A549 (cell line): ENCODE measurements around the gene VIL1. TPM values are rescaled to one million over a fixed set of nuclear protein-coding genes. Genes with fewer than 3 reads are reported as not detected.

Source experiments
- ATAC-seq, 2 experiments: fragments of 200-7000 bp in 1 of 2; fragments of >200 bp in 1 of 2; cut with Nextera tagmentation in 1 of 2; cut with Tn5 transposase in 1 of 2; 3 replicates each; pipeline versions ENCODE4 v1.8.0 to v1.9.1; 2018 to 2020; ENCODE audit warnings: mild to moderate bottlenecking in 1 of 2, moderate library complexity in 1 of 2
- CTCF ChIA-PET: fragments of 300-600 bp; sonication (Branson Sonifier 250); formaldehyde crosslinking; extraction: SDS; loops from one replicate; lab custom pipeline; 2021; ENCODE audit warnings: antibody characterized with exemption, inconsistent platforms; lab: Yijun Ruan, JAX
- POLR2A ChIA-PET: fragments of 350-600 bp; formaldehyde crosslinking; extraction: SDS; loops from one replicate; lab custom pipeline; 2021; ENCODE audit warnings: antibody characterized with exemption, inconsistent platforms; lab: Yijun Ruan, JAX
- DNase-seq, 2 experiments: peaks; one replicate each; pipeline versions ENCODE4 v3.0.0 to v3.0.0-alpha.2; 2011 to 2016; ENCODE audit warnings: low read depth in 1 of 2, low spot score in 1 of 2
- FAIRE-seq: peaks from 2 replicates; lab custom pipeline; 2011; peaks lifted over from hg19 to GRCh38; lab: Jason Lieb, UNC
- H3K27ac ChIP-seq, 2 experiments: fragments of >200 bp; sonication (Bioruptor Twin); formaldehyde crosslinking; 3 replicates each; pipeline ENCODE4 v1.5.1; 2016 to 2017
- H3K4me1 ChIP-seq: fragments of >200 bp; sonication (Bioruptor Twin); formaldehyde crosslinking; 3 replicates; pipeline ENCODE4 v1.6.1; 2016
- H3K4me2 ChIP-seq: fragments of >200 bp; sonication (Bioruptor Twin); formaldehyde crosslinking; 3 replicates; pipeline ENCODE4 v1.6.1; 2016
- H3K4me3 ChIP-seq: fragments of >200 bp; sonication (Bioruptor Twin); formaldehyde crosslinking; 3 replicates; pipeline ENCODE4 v1.5.1; 2016
- H3K9me3 ChIP-seq: fragments of >200 bp; sonication (Bioruptor Twin); formaldehyde crosslinking; 3 replicates; pipeline ENCODE4 v1.6.1; 2016
- BHLHE40 ChIP-seq: IDR thresholded peaks from 2 replicates; pipeline ENCODE4 v1.6.1; 2012; ENCODE audit warnings: low read depth, low read length, inconsistent platforms
- CEBPB ChIP-seq, 2 experiments: fragments of >200 bp in 1 of 2; sonication (Bioruptor Twin) in 1 of 2; formaldehyde crosslinking in 1 of 2; IDR thresholded peaks; 2 replicates each; pipeline ENCODE4 v1.6.1; 2012 to 2016
- CHD2 ChIP-seq: fragments of 150-350 bp; IDR thresholded peaks from 2 replicates; pipeline ENCODE4 v1.6.1; 2014; ENCODE audit warnings: low read length; ENCODE audit not compliant: partially characterized antibody
- EHF ChIP-seq: fragments of 250-450 bp; sonication (Bioruptor Pico); IDR thresholded peaks from 2 replicates; pipeline ENCODE4 v1.5.0; 2020; ENCODE audit warnings: mild to moderate bottlenecking
- EHMT2 ChIP-seq: fragments of 200-600 bp; sonication (generic); IDR thresholded peaks from 2 replicates; pipeline ENCODE4 v1.6.1; 2016; ENCODE audit warnings: antibody characterized with exemption, low read depth, mild to moderate bottlenecking, moderate library complexity
- ESRRA ChIP-seq: fragments of 150-350 bp; IDR thresholded peaks from 2 replicates; pipeline ENCODE4 v1.6.1; 2014; ENCODE audit warnings: mild to moderate bottlenecking, low read length, borderline replicate concordance
- FOSB ChIP-seq: fragments of 250-450 bp; sonication (Bioruptor Pico); IDR thresholded peaks from 2 replicates; pipeline ENCODE4 v1.5.0; 2020; ENCODE audit warnings: mild to moderate bottlenecking, moderate library complexity
- FOSL2 ChIP-seq, 2 experiments: fragments of 450-650 bp in 1 of 2; fragments of >200 bp in 1 of 2; sonication (Bioruptor Twin) in 1 of 2; formaldehyde crosslinking; IDR thresholded peaks; 2 replicates each; pipeline versions ENCODE4 v1.5.0 to v1.6.1; 2016 to 2020; ENCODE audit warnings: mild to moderate bottlenecking in 1 of 2, moderate library complexity in 1 of 2
- HDAC2 ChIP-seq: fragments of 200-600 bp; sonication (generic); IDR thresholded peaks from 2 replicates; pipeline ENCODE4 v1.6.1; 2016
- HOXB13 ChIP-seq: fragments of 250-450 bp; sonication (Bioruptor Pico); IDR thresholded peaks from 2 replicates; pipeline ENCODE4 v1.5.0; 2020; ENCODE audit warnings: low read depth, mild to moderate bottlenecking, moderate library complexity
- HOXB5 ChIP-seq: fragments of 250-450 bp; sonication (Bioruptor Pico); IDR thresholded peaks from 2 replicates; pipeline ENCODE4 v1.5.0; 2020; ENCODE audit warnings: mild to moderate bottlenecking, moderate library complexity
- NPAS2 ChIP-seq: fragments of 250-450 bp; sonication (Bioruptor Pico); IDR thresholded peaks from 2 replicates; pipeline ENCODE4 v1.8.0; 2022; ENCODE audit warnings: mild to moderate bottlenecking, moderate library complexity, borderline replicate concordance
- NR3C1 ChIP-seq: fragments of >200 bp; sonication (Bioruptor Twin); formaldehyde crosslinking; IDR thresholded peaks from 3 replicates; pipeline ENCODE4 v1.6.1; 2017
- RNF2 ChIP-seq: fragments of 200-600 bp; sonication (generic); IDR thresholded peaks from 2 replicates; pipeline ENCODE4 v1.6.1; 2016; ENCODE audit warnings: low read depth, mild to moderate bottlenecking, antibody characterized with exemption, moderate library complexity, borderline replicate concordance
- TP53 ChIP-seq: fragments of 250-450 bp; sonication (Bioruptor Pico); IDR thresholded peaks from 2 replicates; pipeline ENCODE4 v1.5.0; 2021; ENCODE audit warnings: mild to moderate bottlenecking, moderate library complexity
- ZSCAN20 ChIP-seq: fragments of 250-450 bp; sonication (Bioruptor Pico); IDR thresholded peaks from 2 replicates; pipeline ENCODE4 v1.8.0; 2022; ENCODE audit warnings: mild to moderate bottlenecking, moderate library complexity
- WGBS: methylation state at CpG from one replicate; pipeline ENCODE4 v1.1.6; 2017; ENCODE audit errors: missing lambda C conversion rate; 5-methylcytosine and 5-hydroxymethylcytosine counted together
- polyA plus RNA-seq, 4 experiments: library from polyadenylated mRNA; depleted of rRNA in 3 of 4; stranded (reverse); fragments of >200 nt; fragmentation: RNase III in 1 of 4; extraction: RNeasy Plus Mini Kit Qiagen cat#74134 plus additional on column Dnase treatment in 1 of 4; gene quantifications; 2 replicates in 3 of 4; 3 replicates in 1 of 4; pipeline ENCODE4 v1.2.3, GENCODE V29; 2011 to 2017
- TF ChIP-seq, protein P1 (sequence below): fragments of 450-650 bp; IDR thresholded peaks from 2 replicates; pipeline ENCODE4 v1.6.1; 2014; ENCODE audit warnings: antibody characterized with exemption
- TF ChIP-seq, protein P2 (sequence below): IDR thresholded peaks from 2 replicates; pipeline ENCODE4 v1.6.1; 2012; ENCODE audit warnings: low read depth, borderline replicate concordance
- TF ChIP-seq, protein P3 (sequence below): fragments of >200 bp; sonication (Bioruptor Twin); formaldehyde crosslinking; IDR thresholded peaks from 3 replicates; pipeline ENCODE4 v1.6.1; 2016
- TF ChIP-seq, protein P4 (sequence below): IDR thresholded peaks from 2 replicates; pipeline ENCODE4 v1.6.1; 2012
- TF ChIP-seq, protein P5 (sequence below): fragments of >200 bp; sonication (Bioruptor Twin); formaldehyde crosslinking; IDR thresholded peaks from 2 replicates; pipeline ENCODE4 v1.6.1; 2016
- TF ChIP-seq, protein P6 (sequence below): fragments of 250-450 bp; sonication (Bioruptor Pico); IDR thresholded peaks from 2 replicates; pipeline ENCODE4 v1.5.0; 2020; ENCODE audit warnings: low read depth, mild to moderate bottlenecking, moderate library complexity

VIL1 gene
- polyA plus RNA-seq, 2 of the 4 experiments (the other 2 are of a cell fraction): 1.9 to 2.3 TPM

DNA sequence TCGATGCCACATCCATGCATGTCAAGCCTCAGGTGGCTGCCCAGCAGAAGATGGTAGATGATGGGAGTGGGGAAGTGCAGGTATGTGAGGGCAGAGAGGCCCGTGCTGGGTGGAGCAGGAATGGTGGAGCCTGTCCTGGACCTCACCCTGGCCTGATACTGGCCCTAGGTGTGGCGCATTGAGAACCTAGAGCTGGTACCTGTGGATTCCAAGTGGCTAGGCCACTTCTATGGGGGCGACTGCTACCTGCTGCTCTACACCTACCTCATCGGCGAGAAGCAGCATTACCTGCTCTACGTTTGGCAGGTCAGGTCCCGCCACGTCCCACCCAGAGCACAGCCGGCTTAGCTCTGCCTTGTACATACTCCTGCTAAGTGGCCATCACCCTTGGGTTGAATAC, 13.0 kb downstream of the VIL1 start (continued):
- TF ChIP-seq, protein P1, sequence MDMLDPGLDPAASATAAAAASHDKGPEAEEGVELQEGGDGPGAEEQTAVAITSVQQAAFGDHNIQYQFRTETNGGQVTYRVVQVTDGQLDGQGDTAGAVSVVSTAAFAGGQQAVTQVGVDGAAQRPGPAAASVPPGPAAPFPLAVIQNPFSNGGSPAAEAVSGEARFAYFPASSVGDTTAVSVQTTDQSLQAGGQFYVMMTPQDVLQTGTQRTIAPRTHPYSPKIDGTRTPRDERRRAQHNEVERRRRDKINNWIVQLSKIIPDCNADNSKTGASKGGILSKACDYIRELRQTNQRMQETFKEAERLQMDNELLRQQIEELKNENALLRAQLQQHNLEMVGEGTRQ: no peak
- TF ChIP-seq CHD2 (no peak), CEBPB (IDR thresholded peaks at IDR 0.05) (no peak), NR3C1 (no peak)

DNA sequence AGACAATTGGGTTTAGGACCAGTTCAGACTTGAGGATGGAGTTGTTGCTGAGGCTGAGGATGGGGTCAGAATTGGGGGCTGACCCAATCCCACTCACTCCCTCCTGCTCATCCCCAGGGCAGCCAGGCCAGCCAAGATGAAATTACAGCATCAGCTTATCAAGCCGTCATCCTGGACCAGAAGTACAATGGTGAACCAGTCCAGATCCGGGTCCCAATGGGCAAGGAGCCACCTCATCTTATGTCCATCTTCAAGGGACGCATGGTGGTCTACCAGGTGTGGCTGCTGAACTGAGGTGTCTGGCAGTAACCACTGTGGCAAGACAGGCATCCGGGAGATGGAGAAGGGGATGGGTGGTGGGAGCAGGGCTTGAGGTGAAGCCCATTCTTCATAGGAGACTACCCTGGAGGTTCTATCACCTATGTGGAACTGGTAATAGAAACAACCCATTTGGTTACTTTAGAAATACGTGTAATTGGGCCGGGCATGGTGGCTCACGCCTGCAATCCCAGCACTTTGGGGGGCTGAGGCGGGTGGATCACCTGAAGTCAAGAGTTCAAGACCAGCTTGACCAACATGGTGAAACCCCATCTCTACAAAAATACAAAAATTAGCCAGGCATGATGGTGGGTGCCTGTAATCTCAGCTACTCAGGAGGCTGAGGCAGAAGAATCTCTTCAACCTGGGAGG, 13.9 kb downstream of the VIL1 start:
- WGBS: 93% methylated on average over 8 of the region's 8 CpGs
- no peak for FAIRE-seq
- H3K27ac ChIP-seq: no peak overlapping the region
- CTCF ChIA-PET: no interaction called here
- H3K4me1 ChIP-seq: no peaks in the 10 kb centered on the region
- POLR2A ChIA-PET: no interaction called here
- TF ChIP-seq, protein P2, sequence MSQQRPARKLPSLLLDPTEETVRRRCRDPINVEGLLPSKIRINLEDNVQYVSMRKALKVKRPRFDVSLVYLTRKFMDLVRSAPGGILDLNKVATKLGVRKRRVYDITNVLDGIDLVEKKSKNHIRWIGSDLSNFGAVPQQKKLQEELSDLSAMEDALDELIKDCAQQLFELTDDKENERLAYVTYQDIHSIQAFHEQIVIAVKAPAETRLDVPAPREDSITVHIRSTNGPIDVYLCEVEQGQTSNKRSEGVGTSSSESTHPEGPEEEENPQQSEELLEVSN: no peak
- TF ChIP-seq, protein P3, sequence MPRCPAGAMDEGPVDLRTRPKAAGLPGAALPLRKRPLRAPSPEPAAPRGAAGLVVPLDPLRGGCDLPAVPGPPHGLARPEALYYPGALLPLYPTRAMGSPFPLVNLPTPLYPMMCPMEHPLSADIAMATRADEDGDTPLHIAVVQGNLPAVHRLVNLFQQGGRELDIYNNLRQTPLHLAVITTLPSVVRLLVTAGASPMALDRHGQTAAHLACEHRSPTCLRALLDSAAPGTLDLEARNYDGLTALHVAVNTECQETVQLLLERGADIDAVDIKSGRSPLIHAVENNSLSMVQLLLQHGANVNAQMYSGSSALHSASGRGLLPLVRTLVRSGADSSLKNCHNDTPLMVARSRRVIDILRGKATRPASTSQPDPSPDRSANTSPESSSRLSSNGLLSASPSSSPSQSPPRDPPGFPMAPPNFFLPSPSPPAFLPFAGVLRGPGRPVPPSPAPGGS: no peak
- TF ChIP-seq ZSCAN20 (CRISPR knock-in tag) (no peak), HDAC2 (no peak), CEBPB (IDR thresholded peaks at IDR 0.05) (no peak), TP53 (CRISPR knock-in tag) (no peak), EHF (CRISPR knock-in tag) (no peak), HOXB5 (CRISPR knock-in tag) (no peak)
- TF ChIP-seq, protein P1: no peak
- TF ChIP-seq, all 56 proteins: peak for 0
- ATAC-seq (no peak), DNase-seq (no peak)
- no peak overlapping the region for H3K4me2 ChIP-seq
- H3K4me3 ChIP-seq: no peak overlapping the region
- H3K9me3 ChIP-seq: no peaks in the 10 kb centered on the region

DNA sequence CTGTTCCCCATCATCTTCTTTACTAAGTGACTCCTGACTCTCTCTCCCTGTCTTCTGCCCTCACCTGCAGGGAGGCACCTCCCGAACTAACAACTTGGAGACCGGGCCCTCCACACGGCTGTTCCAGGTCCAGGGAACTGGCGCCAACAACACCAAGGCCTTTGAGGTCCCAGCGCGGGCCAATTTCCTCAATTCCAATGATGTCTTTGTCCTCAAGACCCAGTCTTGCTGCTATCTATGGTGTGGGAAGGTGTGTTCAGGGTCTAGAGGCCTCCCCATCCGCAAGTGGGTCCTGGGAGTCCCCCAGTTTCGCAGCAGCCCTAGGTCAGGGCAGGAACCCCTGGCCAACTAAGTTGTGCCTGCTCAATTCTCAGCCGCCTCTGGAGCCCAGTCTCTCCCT, 15.5 kb downstream of the VIL1 start:
- Histone ChIP-seq H3K27ac (no peak overlapping the region), H3K4me2 (no peak overlapping the region), H3K4me1 (no peaks in the 10 kb centered on the region), H3K9me3 (no peaks in the 10 kb centered on the region), H3K4me3 (no peak overlapping the region)
- TF ChIP-seq TP53 (CRISPR knock-in tag): no peak
- TF ChIP-seq ESRRA: no peak
- FAIRE-seq (no peak), ATAC-seq (no peak), DNase-seq (no peak)
- POLR2A ChIA-PET: no interaction called here
- CTCF ChIA-PET: no interaction called here
- WGBS: 93% methylated on average over 9 of the region's 9 CpGs

DNA sequence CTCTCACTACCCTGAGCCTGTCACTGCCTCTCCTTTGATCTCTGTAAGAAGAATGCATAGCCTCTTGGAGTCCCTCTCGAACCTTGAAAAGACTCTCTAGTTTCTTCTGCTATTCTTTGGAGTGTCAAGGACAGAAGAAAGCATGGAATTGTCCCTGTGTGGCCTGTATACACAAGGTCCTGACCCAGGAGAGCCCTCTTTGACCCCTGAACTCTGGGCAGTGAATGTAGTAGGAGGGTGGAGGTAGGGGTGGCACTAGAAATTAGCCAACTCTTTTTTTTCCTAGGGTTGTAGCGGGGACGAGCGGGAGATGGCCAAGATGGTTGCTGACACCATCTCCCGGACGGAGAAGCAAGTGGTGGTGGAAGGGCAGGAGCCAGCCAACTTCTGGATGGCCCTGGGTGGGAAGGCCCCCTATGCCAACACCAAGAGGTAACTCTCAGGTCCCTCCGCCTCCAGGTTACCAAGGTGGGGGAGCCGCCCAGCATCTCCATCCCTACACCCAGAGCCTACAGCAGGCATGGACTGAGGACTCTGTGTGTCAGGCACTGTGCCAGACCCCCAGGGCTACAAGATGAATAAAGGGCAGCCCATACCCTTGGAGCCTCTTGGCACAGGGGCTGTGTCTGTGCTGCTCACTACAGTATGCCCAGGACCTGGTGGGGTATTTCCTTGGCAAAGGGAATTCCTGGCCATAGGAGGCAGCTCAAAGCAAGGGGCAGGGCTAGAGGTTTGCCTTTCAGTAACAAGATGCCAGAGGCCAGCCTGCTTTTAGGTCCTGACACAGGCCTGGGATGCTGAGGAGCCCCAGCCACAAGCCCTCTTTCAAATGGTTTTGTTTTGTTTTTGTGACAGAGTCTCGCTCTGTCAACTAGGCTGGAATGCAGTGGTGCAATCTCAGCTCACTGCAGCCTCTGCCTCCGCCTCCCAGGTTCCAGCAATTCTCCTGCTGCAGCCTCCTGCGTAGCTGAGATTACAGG, 16.4 kb downstream of the VIL1 start:
- POLR2A ChIA-PET: interaction anchor here (0.6 kb wide), 1 partner anchor 29 kb away, joined by 3 read pairs; no protein-coding TSS in a partner anchor
- 94% methylated on average over 10 of the region's 11 CpGs for WGBS

More for the DNA sequence above, 16.4 kb downstream of the VIL1 start:
- H3K9me3 ChIP-seq: no peaks in the 10 kb centered on the region
- no peaks in the 10 kb centered on the region for H3K4me1 ChIP-seq
- H3K4me3 ChIP-seq: no peak overlapping the region
- TF ChIP-seq, protein P4, sequence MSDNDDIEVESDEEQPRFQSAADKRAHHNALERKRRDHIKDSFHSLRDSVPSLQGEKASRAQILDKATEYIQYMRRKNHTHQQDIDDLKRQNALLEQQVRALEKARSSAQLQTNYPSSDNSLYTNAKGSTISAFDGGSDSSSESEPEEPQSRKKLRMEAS: no peak
- TF ChIP-seq, protein P5, sequence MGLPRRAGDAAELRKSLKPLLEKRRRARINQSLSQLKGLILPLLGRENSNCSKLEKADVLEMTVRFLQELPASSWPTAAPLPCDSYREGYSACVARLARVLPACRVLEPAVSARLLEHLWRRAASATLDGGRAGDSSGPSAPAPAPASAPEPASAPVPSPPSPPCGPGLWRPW: no peak
- no peak for TF ChIP-seq FOSB
- no peak for TF ChIP-seq HOXB13 (CRISPR knock-in tag)
- TF ChIP-seq NPAS2 (CRISPR knock-in tag): no peak
- TF ChIP-seq BHLHE40: no peak
- no peak for TF ChIP-seq FOSL2 (IDR thresholded peaks at IDR 0.05)
- TF ChIP-seq FOSL2 (CRISPR knock-in tag; IDR thresholded peaks at IDR 0.05): no peak
- no peak for TF ChIP-seq RNF2
- TF ChIP-seq EHMT2: no peak
- TF ChIP-seq, protein P6, sequence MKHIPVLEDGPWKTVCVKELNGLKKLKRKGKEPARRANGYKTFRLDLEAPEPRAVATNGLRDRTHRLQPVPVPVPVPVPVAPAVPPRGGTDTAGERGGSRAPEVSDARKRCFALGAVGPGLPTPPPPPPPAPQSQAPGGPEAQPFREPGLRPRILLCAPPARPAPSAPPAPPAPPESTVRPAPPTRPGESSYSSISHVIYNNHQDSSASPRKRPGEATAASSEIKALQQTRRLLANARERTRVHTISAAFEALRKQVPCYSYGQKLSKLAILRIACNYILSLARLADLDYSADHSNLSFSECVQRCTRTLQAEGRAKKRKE (CRISPR knock-in tag): no peak
- TF ChIP-seq, all 56 proteins: peak for 0
- DNase-seq: no peak
- no peak overlapping the region for H3K27ac ChIP-seq
- CTCF ChIA-PET: no interaction called here
- FAIRE-seq: no peak
- no peak for ATAC-seq
- H3K4me2 ChIP-seq: no peak overlapping the region
